Hematopoietic multipotent progenitor cell treated with erythropoietin and hydrocortisone succinate and interleukin-3 and kit ligand, for 15 days (in vitro differentiated cells): ENCODE data around the gene AIRE.
A peak's percentile ranks its signal among the peaks of the same experiment; 100 is the strongest.
"Not testable (repeated sequence)": the region's sequence is repeated elsewhere in the genome, so short reads cannot be mapped to it uniquely, and the experiment has no call there.

ENCODE experiments used
- DNase-seq: peaks from one replicate; pipeline ENCODE4 v3.0.0-alpha.2; 2015; ENCODE audit warnings: low spot score

Gene AIRE

DNA sequence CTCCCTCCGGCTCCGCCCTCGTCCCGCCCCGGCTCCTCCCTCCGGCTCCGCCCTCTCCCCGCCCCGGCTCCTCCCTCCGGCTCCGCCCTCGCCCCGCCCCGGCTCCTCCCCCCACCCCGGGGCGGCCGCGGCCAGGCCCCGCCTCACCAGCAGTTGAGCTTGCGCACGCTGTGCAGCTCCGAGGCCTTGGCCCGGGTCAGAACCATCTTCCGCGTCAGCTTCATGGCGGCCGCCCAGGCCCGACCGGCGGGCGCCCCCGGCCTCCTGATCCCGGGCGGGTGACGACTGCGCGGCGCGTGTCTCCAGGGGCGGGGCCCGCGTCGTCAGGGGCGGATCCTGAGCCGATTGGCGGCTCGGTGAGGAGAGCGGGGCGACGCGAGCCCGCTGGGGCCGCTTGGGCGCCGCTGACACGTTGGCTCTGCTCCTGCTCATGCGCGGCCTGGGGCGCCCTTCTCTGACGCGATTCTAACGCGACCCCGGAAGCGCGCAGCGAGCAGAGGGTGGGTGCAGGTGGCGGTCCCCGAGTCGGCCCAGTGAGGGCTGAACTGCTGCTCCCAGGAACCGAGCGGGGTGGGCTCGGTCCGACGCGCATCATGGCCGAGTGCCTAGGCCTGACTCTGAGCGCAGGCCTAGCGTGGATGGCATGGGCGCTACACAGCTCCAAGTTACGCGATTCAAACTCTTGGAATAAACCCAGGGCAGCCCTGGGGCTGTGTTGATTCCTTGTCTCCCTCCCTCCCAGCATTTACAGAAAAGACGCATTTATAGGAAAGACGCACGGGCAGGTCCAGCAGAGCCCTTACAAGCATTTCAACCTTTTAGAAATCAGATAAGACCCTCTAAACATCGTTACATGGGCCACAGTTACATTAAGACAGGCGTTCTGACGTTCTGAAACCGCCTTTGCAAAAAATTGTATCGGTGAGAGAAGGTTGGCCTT is 53.6 kb downstream of the AIRE start, which contains the start of gene CFAP410:
Gene CFAP410, minus strand, starts transcription at position 420 of the 940 bp plus-strand sequence. Its CDS starts 196 bp downstream, at position 224.
- DNase-seq = peak; percentile 92

GRCh38 chr21:44341726-44342458 is 56.2 kb downstream of the AIRE start:
- DNase-seq = not testable (repeated sequence)

DNA sequence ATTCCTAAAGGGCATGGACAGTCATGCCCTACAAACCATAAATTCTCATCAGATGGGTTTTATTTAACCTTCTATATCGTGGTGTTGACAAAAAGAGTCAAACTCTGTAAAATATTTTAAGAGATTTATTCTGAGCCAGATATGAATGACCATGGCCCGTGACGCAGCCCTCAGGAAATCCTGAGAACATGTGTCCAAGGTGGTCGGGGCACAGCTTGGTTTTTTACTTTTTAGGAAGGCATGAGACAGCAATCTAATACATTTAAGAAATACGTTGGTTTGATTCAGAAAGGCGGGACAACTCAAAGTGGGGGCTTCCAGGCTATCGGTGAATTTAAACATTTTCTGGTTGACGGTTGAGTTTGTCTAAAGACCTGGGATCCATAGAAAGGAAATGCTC is 57.3 kb downstream of the AIRE start:
- not testable (repeated sequence) for DNase-seq

DNA sequence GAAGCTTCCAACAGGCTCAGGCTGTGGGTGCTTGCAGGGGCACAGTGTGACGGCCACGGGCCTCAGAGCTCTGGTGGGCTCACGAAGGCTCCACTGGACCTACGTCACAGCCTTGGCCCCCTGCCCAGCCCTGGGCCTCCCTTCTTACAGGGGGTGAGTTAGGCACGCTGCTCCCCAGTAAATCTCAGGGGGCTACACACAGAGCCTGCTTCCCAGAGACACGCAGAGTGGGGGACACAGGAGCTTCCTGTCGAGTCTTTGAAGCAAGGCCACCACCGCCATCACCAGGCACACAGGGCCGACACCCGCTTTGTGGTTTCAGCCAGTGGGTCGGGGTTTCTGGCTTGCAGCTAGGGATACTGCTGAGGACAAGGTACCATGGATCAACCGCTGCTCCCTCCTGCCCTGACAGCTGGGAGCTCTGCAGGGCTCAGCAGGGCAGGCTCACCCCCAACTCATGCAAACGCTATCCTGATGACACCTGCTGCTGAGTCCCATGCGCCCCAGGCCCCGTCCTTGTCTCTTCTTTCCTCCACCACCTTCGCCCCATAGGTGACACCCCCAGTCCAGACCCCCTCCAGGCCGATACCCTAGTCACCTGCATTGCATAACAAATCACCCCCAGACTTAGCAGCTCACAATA is 59.0 kb downstream of the AIRE start:
- no peak for DNase-seq

GRCh38 chr21:44345495-44345894 is 59.8 kb downstream of the AIRE start:
- DNase-seq = no peak

DNA sequence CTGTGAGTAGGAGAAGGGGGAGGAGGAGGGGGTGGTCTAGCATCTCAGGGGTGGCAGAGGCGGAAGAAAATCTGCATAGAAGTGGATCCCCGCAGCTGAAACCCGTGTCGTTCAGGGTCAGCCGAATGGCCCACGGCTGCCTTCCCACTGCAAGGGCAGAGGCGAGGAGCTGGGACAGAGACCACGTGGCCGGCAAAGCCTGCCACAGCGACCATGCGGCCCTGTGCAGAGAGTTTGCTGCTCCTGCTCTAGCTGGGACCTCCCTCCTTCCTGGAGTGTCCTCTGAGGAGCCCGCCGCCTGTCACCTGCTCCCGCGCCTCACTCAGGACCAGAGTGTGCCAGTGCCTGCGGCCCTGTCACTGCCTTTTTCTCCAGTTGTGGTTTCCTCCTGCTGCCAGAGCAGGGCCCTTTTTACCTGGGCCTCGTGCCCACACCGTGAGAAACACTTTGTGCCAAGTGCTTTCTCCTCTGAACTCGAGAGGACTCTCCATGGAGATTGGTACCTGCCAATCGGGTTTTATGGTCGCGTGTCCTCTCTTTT is 62.3 kb downstream of the AIRE start:
- no peak for DNase-seq
